ENCODE results near the gene TBL2. TPM values are rescaled to one million over a fixed set of nuclear protein-coding genes. Genes with fewer than 3 reads are reported as not detected.
"Not testable (repeated sequence)": the region's sequence is repeated elsewhere in the genome, so short reads cannot be mapped to it uniquely, and the experiment has no call there.

The TBL2 gene
- total RNA-seq, 1 donor, result 11.5 TPM

GRCh38 chr7:73613954-73614735 is 35.8 kb upstream of the TBL2 start:
- Histone ChIP-seq H3K27me3 (ENCODE audit: insufficient read depth, low read length) (peaks cover 17% of the 10 kb centered on the region), H3K9me3 (ENCODE audit: low read depth, low read length) (no peaks in the 10 kb centered on the region)

DNA sequence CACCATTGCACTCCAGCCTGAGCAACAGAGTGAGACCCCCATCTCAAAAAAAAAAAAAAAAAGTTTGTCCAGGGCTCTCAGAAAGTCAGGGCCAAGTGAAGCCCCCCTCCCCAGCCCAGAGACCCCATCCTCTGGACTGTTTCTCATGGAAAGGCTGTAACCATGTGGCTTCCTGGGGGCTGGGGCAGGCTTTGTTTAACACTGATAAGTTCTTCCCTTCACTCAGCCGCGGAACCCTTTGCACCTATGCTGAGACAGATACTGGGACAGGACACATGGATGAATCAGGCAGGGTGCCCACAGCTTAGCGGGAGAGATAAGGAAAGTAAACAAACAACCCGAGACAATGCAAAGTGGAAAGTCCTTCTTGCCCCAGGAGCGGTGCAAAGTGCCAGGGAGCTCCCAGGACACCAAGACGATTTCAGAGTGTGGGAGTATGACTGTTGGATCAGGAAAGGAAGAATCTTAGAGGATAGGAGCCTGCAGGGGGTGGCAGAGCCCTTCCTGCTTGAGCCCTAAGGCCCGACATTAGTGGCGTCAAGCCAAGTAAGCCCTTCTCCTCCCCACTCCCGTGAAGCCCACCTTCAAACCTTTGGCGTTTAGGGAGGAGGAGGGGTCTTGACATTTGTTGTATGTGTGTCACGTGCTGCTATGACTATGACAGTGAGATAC is 34.4 kb upstream of the TBL2 start:
- H3K4me1 ChIP-seq (ENCODE audit: insufficient read depth, low read length), result no peaks in the 10 kb centered on the region
- no peak overlapping the region for H3K4me3 ChIP-seq (ENCODE audit: low read length)
- no peaks in the 10 kb centered on the region for H3K9me3 ChIP-seq (ENCODE audit: low read depth, low read length)
- peaks cover 17% of the 10 kb centered on the region for H3K27me3 ChIP-seq (ENCODE audit: insufficient read depth, low read length)

More at GRCh38 chr7:73613954-73614735, 35.8 kb upstream of the TBL2 start:
- Histone ChIP-seq H3K4me1 (ENCODE audit: insufficient read depth, low read length) (no peaks in the 10 kb centered on the region), H3K4me3 (ENCODE audit: low read length) (no peak overlapping the region)

- Histone ChIP-seq H3K27me3 (ENCODE audit: insufficient read depth, low read length) (peaks cover 17% of the 10 kb centered on the region), H3K4me3 (ENCODE audit: low read length) (no peak overlapping the region)
These were observed 32.7 kb upstream of the TBL2 start for GRCh38 chr7:73611017-73611555.

DNA sequence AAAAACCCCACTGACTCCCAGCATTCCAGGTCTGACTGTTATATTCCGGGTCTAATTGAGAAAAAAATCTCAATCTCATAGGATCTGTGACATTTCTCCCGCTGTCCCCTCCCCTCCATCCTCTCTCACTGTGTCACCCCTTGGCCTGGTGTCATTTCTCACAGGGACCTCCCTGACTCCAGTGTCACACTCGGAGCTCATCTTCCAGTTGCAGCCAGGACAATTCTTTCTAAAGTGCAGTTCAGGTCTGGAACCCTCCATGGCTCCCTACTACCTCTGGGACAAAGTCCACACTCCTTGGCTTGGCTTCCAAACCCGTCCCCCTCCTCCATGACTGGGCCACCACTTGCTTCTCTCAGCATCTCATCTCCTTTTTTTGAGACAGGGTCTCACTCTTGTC is 31.7 kb upstream of the TBL2 start:
- Histone ChIP-seq H3K27me3 (ENCODE audit: insufficient read depth, low read length) (peaks cover 17% of the 10 kb centered on the region), H3K9me3 (ENCODE audit: low read depth, low read length) (no peaks in the 10 kb centered on the region), H3K4me1 (ENCODE audit: insufficient read depth, low read length) (peaks cover 5% of the 10 kb centered on the region), H3K4me3 (ENCODE audit: low read length) (no peak overlapping the region)

More at GRCh38 chr7:73611017-73611555, 32.7 kb upstream of the TBL2 start:
- H3K9me3 ChIP-seq (ENCODE audit: low read depth, low read length), result no peaks in the 10 kb centered on the region
- H3K4me1 ChIP-seq (ENCODE audit: insufficient read depth, low read length), result peaks cover 5% of the 10 kb centered on the region

- H3K27me3 ChIP-seq (ENCODE audit: insufficient read depth, low read length); H3K9me3 ChIP-seq (ENCODE audit: low read depth, low read length); H3K4me3 ChIP-seq (ENCODE audit: low read length): not testable (repeated sequence)
- peaks cover 10% of the 10 kb centered on the region for H3K4me1 ChIP-seq (ENCODE audit: insufficient read depth, low read length)
These were observed 29.3 kb upstream of the TBL2 start for GRCh38 chr7:73607692-73607983.

DNA sequence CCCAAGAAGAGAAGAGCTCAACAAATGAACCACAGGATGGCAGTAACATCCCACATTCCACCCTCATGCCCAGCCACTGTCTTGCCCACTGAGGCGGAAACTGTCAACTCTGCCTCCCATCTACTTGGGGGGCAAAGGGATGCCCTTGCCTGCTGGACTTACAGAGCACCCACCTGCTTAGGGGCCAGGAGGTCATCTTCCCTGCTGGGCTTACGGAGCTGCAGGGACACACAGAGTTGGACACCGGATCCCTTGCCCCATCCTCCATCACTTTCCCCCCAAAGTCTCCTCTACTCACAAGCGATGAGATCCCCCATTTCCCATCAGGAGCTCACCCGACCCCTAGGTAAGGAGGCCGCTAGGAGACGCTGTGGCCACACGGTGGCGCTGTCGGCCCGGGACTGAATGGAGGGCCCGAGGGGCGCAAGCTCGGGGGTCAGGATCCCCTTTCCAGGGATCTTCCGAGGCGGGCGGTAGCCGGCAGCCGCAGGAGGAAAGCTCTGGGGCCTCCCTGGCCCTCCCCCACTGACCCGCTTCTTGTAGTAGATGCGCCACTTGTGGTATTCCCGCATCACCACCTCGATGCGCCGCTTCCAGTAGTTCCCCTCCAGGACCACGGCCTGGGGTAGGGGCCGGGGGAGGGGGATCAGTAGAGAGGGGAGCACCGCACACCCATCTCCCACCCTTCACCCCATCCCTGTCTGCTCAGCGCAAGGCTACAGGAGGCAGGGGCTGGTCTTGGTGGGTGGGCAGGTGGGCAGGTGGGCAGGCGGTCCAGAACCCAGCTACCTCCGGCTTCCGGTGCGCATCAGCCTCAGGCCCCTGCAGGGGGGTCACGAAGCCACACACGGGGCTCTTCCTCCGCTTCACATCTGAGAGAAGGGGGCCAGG is 28.7 kb upstream of the TBL2 start:
- Histone ChIP-seq H3K4me1 (ENCODE audit: insufficient read depth, low read length) (peaks cover 10% of the 10 kb centered on the region), H3K9me3 (ENCODE audit: low read depth, low read length) (no peaks in the 10 kb centered on the region), H3K4me3 (ENCODE audit: low read length) (no peak overlapping the region), H3K27me3 (ENCODE audit: insufficient read depth, low read length) (peaks cover 3% of the 10 kb centered on the region)

DNA sequence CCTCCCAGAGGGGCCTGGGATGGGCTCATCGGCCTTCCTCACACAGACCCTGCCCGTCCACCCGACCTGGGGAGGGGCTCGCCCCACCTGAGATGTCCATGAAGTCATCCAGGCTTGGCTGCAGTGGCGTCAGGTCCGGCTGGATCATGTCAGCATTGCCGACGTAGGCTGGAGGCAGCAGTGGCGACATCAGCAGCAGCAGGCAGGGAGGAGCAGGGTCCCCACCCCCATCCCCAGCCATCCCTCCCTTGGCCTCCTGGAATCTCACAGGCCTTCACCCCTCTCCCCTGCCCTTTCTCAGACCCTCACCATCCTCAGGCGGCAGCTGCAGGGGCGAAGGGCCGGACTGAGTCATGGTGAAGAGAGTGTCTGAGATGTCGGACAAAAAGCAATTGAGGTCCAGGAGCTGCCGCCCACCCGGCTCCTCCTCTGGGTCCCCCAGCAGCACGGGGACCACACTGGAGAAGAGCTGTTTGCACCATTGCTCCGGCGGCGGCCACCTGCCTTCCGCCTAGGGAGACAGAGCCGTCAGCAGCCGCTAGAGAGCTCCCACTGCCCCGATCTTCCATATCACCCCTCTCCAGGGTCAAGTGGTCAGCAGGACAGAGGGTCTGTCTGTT is 27.3 kb upstream of the TBL2 start:
- Histone ChIP-seq H3K27me3 (ENCODE audit: insufficient read depth, low read length) (no peaks in the 10 kb centered on the region), H3K9me3 (ENCODE audit: low read depth, low read length) (no peaks in the 10 kb centered on the region), H3K4me3 (ENCODE audit: low read length) (no peak overlapping the region), H3K4me1 (ENCODE audit: insufficient read depth, low read length) (peaks cover 21% of the 10 kb centered on the region)

- Histone ChIP-seq H3K27me3 (ENCODE audit: insufficient read depth, low read length) (no peaks in the 10 kb centered on the region), H3K4me1 (ENCODE audit: insufficient read depth, low read length) (peaks cover 25% of the 10 kb centered on the region), H3K9me3 (ENCODE audit: low read depth, low read length) (no peaks in the 10 kb centered on the region), H3K4me3 (ENCODE audit: low read length) (no peak overlapping the region)
These were observed 24.6 kb upstream of the TBL2 start for GRCh38 chr7:73602721-73603651.

DNA sequence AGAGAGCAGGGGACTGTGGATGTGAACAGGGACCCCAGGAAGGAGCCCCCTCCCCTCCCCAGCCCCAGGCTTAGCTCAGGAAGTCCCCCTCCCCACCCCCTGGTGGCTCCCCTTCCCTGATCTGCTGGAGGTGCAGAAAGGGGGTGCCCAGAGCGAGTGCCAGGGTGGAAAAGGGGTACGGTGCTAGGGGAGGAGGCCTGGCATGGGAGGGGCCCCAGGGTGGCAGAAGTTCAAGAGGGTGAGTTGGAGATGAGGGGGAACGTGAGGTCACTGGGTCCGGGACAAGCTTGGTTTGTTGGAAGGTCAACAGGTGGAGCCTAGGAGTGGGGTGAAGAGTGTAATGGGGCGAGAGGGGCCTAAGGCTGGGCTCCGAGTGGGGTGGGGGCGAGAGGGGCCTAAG is 21.5 kb upstream of the TBL2 start:
- no peaks in the 10 kb centered on the region for H3K9me3 ChIP-seq (ENCODE audit: low read depth, low read length)
- H3K27me3 ChIP-seq (ENCODE audit: insufficient read depth, low read length), result no peaks in the 10 kb centered on the region
- peaks cover 20% of the 10 kb centered on the region for H3K4me1 ChIP-seq (ENCODE audit: insufficient read depth, low read length)
- no peak overlapping the region for H3K4me3 ChIP-seq (ENCODE audit: low read length)

- no peak overlapping the region for H3K4me3 ChIP-seq (ENCODE audit: low read length)
- no peaks in the 10 kb centered on the region for H3K9me3 ChIP-seq (ENCODE audit: low read depth, low read length)
- H3K4me1 ChIP-seq (ENCODE audit: insufficient read depth, low read length), result peaks cover 20% of the 10 kb centered on the region
- no peaks in the 10 kb centered on the region for H3K27me3 ChIP-seq (ENCODE audit: insufficient read depth, low read length)
These were observed 20.9 kb upstream of the TBL2 start for GRCh38 chr7:73599151-73599882.

GRCh38 chr7:73597978-73598782 is 19.8 kb upstream of the TBL2 start:
- Histone ChIP-seq H3K4me3 (ENCODE audit: low read length) (no peak overlapping the region), H3K4me1 (ENCODE audit: insufficient read depth, low read length) (peaks cover 21% of the 10 kb centered on the region), H3K27me3 (ENCODE audit: insufficient read depth, low read length) (no peaks in the 10 kb centered on the region), H3K9me3 (ENCODE audit: low read depth, low read length) (no peaks in the 10 kb centered on the region)

DNA sequence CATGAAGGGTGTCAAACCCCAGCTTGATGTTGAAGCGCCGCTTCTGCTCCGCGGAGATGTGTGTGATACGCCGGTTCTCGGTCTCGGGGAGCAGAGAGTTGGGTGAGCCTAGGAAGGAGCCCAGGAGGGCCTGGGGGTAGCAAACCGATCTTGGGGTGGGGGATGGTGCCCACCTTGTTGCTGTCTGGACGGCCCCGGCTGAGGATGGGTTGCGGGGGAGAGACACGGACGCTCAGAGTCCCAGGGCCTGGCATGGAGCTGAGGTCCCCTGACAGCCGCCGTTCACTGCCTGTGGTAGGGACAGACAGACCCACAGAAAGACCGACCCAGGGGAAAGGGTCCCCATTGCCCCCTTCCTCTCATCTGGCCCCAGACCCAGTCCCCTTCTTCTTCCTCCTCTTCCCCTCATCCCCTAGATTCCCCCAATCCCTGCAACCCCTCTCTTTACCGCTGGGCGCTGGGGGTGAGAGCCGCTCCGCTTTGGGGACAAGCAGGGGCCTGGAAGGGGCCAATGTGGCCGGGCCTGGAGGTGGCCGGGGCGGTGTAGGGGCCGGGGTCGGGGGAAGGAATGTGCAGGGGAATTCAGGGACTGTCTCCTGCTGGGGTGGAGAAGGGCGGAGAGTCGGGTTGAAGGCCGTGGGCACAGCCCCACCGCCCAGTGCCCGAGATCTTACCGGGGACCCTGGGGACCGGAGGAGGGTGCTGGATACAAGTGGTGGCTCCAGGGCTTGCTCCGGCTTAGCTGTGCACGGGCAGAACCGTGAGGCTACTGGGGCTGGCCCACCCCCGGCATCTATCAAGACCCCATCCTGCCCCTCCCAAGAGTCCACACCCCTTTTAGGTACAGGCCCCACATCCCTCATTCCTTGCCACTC is 18.0 kb upstream of the TBL2 start:
- H3K4me3 ChIP-seq (ENCODE audit: low read length), result no peak overlapping the region
- peaks cover 15% of the 10 kb centered on the region for H3K4me1 ChIP-seq (ENCODE audit: insufficient read depth, low read length)
- no peaks in the 10 kb centered on the region for H3K27me3 ChIP-seq (ENCODE audit: insufficient read depth, low read length)
- H3K9me3 ChIP-seq (ENCODE audit: low read depth, low read length), result no peaks in the 10 kb centered on the region
